BE2C (cell line): ENCODE measurements around the gene ACSM2B.
"Not testable (repeated sequence)": the region's sequence is repeated elsewhere in the genome, so short reads cannot be mapped to it uniquely, and the experiment has no call there.

Experiments
- DNase-seq: peaks from one replicate; pipeline ENCODE4 v3.0.0-alpha.2; 2020
- H3K27me3 ChIP-seq: fragments of 250-450 bp; sonication (Bioruptor Pico); 2 replicates; pipeline ENCODE4 v1.5.1; 2020; ENCODE audit warnings: mild to moderate bottlenecking
- H3K36me3 ChIP-seq: fragments of 250-450 bp; sonication (Bioruptor Pico); 2 replicates; pipeline ENCODE4 v1.5.1; 2020; ENCODE audit warnings: mild to moderate bottlenecking
- H3K4me1 ChIP-seq: fragments of 250-450 bp; sonication (Bioruptor Pico); 2 replicates; pipeline ENCODE4 v1.5.1; 2020
- H3K4me3 ChIP-seq: 2 replicates; pipeline ENCODE4 v1.5.1; 2011; ENCODE audit warnings: low read depth, low read length
- H3K9me3 ChIP-seq: fragments of 250-450 bp; sonication (Bioruptor Pico); 2 replicates; pipeline ENCODE4 v1.5.1; 2020
- CTCF ChIP-seq: IDR thresholded peaks from 2 replicates; pipeline ENCODE4 v1.5.1; 2012; ENCODE audit warnings: mild to moderate bottlenecking, low read depth, low read length

ACSM2B gene

GRCh38 chr16:20589486-20589885 lies 13.3 kb upstream of the ACSM2B start:
- H3K36me3 ChIP-seq, H3K9me3 ChIP-seq, H3K4me1 ChIP-seq, DNase-seq, H3K27me3 ChIP-seq, H3K4me3 ChIP-seq: not testable (repeated sequence)

- H3K4me3 ChIP-seq, H3K9me3 ChIP-seq, DNase-seq, H3K4me1 ChIP-seq, H3K27me3 ChIP-seq, H3K36me3 ChIP-seq: not testable (repeated sequence)
Observed at GRCh38 chr16:20587645-20588074, 11.5 kb upstream of the ACSM2B start.

GRCh38 chr16:20586716-20587115 lies 10.5 kb upstream of the ACSM2B start:
- not testable (repeated sequence) for H3K4me3 ChIP-seq, H3K9me3 ChIP-seq, H3K4me1 ChIP-seq, DNase-seq, H3K27me3 ChIP-seq, H3K36me3 ChIP-seq

DNA sequence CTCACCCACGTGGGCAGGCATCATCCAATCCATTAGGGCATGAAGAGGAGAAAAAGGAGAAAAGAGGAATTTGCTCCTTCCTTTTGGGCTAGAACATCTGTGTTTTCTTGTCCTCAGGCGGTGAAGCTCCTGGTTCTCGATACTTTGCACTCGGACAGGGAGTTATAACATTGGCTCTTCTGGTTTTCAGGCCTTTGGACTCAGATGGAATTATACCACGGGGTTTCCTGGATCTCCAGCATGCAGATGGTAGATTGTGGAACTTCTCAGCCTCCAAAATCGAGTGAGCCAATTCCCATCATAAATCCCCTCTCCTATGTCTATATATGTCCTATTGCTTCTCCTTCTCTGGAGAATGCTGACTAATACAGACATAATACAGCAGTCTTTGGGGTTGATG lies 9.9 kb upstream of the ACSM2B start:
- H3K9me3 ChIP-seq, H3K27me3 ChIP-seq, H3K4me1 ChIP-seq, H3K36me3 ChIP-seq, DNase-seq, H3K4me3 ChIP-seq: not testable (repeated sequence)

DNA sequence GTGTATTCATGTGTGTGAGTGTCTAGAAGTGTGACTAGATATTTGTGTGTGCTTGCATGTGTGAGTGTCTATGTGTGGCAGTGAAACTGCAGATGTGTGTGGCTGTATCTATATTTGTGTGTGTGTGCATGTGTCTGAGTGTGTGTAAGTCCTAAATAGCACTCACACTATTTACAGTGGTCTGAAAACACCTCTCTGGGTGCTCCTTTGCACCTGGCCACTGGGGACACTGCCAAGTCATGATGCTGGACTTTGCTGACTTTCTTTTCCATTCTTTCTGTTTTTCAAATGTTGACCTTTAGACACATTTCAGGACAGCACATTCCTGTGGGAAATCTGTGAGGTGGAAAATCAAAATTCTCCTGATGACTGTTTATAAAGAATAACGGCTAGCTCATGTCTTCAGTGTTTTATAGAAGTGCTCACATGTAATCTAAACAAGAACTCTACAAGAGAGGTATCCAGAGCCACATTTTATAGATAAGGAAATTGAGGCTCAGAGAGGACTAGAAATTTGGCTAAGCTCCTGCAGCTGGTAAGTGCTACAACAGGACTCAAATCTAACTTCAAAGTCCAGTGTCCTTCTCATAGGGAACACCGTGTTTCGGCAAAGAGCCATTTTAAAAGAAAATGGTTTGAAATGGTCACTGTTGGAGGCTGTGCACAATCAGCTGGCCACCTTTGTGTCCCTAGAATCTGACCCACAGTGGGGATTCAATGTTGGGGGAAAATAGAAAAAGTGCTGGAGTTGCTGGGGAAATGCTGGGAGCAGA lies 4.5 kb upstream of the ACSM2B start:
- not testable (repeated sequence) for H3K9me3 ChIP-seq, DNase-seq, H3K36me3 ChIP-seq, H3K4me1 ChIP-seq, H3K4me3 ChIP-seq, H3K27me3 ChIP-seq

DNA sequence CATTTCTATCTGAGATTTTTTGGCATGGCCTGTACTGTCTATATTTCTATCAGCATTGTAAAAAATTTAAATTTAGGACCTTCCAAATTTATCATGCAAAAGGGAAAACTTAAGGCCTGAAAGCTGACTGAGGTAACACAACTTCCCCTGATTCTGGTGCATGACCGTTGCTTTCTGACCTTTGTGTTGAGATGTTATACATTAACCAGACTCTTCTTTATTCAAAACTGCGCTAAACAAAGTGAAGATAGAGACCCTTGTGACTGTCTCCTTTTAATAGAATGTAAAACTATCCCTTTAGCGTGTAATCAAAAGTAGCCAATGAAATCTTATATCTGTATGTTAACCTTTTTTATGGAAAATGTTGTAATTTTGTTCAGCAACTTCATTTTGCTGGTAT lies 1.9 kb upstream of the ACSM2B start:
- not testable (repeated sequence) for H3K4me1 ChIP-seq, H3K4me3 ChIP-seq, H3K36me3 ChIP-seq, DNase-seq, H3K27me3 ChIP-seq, H3K9me3 ChIP-seq

- not testable (repeated sequence) for H3K36me3 ChIP-seq, H3K4me3 ChIP-seq, DNase-seq, H3K4me1 ChIP-seq, H3K9me3 ChIP-seq, H3K27me3 ChIP-seq
Observed at GRCh38 chr16:20569117-20569651, 7.0 kb downstream of the ACSM2B start.

- TF ChIP-seq CTCF, result no peak
- Histone ChIP-seq H3K9me3 (no peaks in the 10 kb centered on the region), H3K4me1 (no peaks in the 10 kb centered on the region), H3K27me3 (no peaks in the 10 kb centered on the region), H3K4me3 (no peak overlapping the region), H3K36me3 (no peaks in the 10 kb centered on the region)
- no peak for DNase-seq
Observed at GRCh38 chr16:20568404-20568803, 7.8 kb downstream of the ACSM2B start.

DNA sequence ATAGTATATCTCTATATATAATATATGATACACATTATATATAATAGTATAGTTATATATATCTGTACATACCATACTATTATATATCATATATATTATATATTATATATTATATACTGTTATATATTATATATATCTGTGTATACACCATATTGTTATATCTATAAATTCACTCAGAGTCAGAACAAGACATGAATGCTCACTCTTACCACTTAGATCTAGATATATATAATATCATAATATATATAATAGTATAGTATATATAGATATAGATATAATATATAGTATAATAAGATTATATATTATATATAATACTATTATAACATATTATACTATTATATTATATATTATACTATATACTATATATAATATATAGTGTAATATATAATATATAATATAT lies 9.3 kb downstream of the ACSM2B start:
- H3K4me1 ChIP-seq, result no peaks in the 10 kb centered on the region
- DNase-seq, result no peak
- H3K27me3 ChIP-seq, result no peaks in the 10 kb centered on the region
- no peak for TF ChIP-seq CTCF
- H3K4me3 ChIP-seq, result no peak overlapping the region
- H3K9me3 ChIP-seq, result no peaks in the 10 kb centered on the region
- no peaks in the 10 kb centered on the region for H3K36me3 ChIP-seq

DNA sequence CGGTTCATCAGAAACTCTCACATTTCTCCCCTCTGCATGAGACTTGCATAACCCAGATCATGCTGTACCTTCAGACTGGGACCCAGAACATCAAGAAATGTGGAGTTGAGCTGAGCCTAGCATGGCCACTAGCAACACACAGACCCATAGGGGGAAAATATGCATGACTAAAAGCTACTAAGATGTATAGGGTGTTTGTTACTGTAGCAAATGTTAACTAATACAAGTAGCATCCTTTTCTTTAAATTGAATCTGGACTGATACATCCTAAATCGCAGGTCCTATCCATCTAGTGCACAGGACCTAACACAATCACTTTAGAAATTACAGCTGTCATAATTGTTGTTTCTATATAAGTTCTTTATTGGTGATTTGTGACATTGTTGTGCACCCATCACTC lies 10.8 kb downstream of the ACSM2B start:
- not testable (repeated sequence) for H3K4me3 ChIP-seq, DNase-seq, H3K27me3 ChIP-seq, H3K9me3 ChIP-seq, H3K36me3 ChIP-seq, H3K4me1 ChIP-seq

GRCh38 chr16:20564218-20564617 lies 11.9 kb downstream of the ACSM2B start:
- H3K4me1 ChIP-seq, H3K27me3 ChIP-seq, H3K36me3 ChIP-seq, DNase-seq, H3K9me3 ChIP-seq, H3K4me3 ChIP-seq: not testable (repeated sequence)

- not testable (repeated sequence) for H3K4me3 ChIP-seq, DNase-seq, H3K27me3 ChIP-seq, H3K36me3 ChIP-seq, H3K9me3 ChIP-seq, H3K4me1 ChIP-seq
Observed at GRCh38 chr16:20555628-20556027, 20.5 kb downstream of the ACSM2B start.

DNA sequence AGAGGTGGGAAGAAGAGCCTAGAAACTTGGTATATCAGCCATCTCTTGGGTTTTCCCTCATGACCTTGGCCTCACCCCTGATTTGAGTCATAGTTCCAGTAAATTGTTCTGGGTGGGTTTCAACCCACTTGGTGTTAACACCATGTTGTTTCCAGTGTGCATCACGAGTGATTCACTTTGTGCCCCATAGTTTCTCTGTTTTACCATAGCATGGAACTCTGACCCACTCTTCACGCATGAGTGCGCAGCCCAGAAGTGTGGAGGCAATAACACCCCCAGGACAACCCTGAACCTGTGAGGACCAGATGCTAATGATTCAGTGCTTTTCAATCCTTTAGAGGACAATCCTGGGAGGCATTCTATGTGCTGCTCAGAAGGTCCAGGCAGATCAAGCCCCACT lies 21.5 kb downstream of the ACSM2B start:
- not testable (repeated sequence) for H3K36me3 ChIP-seq, H3K4me1 ChIP-seq, H3K4me3 ChIP-seq, DNase-seq, H3K27me3 ChIP-seq, H3K9me3 ChIP-seq

DNA sequence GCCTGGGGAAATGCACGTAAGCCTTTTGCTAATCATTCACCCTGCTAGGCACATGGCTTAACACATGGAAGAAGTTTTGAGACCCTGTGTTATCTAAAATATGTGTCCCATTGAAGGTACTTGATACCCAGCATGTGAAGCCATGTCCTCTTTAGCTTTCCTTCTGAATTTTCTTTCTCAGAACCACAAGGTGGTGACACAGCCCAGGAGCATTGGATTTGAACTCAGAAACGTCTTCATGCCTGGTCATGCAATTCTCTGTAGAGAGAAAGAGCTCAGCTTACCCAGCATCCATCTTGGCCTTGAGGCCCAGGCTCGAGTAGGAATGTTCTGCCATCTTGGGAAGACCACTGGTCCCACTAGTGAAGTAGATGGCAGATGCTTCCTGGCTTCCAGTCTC lies 22.7 kb downstream of the ACSM2B start:
- H3K9me3 ChIP-seq, H3K27me3 ChIP-seq, H3K4me3 ChIP-seq, H3K4me1 ChIP-seq, DNase-seq, H3K36me3 ChIP-seq: not testable (repeated sequence)
